A673 (cell line): ENCODE results near the gene SH3BP2. TPM values are rescaled to one million over a fixed set of nuclear protein-coding genes. Genes with fewer than 3 reads are reported as not detected.

ENCODE experiments used
- BruUV-seq: library from RNA; stranded (reverse); fragments of 400-500 nt; replicated peaks from 2 replicates; lab custom pipeline; 2021; lab: Mats Ljungman, UMichigan
- CTCF ChIA-PET: fragments of 300-600 bp; sonication (Branson Sonifier 250); formaldehyde crosslinking; loops from one replicate; lab custom pipeline; 2022; ENCODE audit warnings: antibody characterized with exemption; lab: Charles Lee
- POLR2A ChIA-PET: fragments of 300-600 bp; sonication (Branson Sonifier 250); formaldehyde crosslinking; loops from one replicate; lab custom pipeline; 2022; ENCODE audit warnings: antibody characterized with exemption; ENCODE audit not compliant: low non-redundant PET; lab: Charles Lee
- DNase-seq: peaks from one replicate; pipeline ENCODE4 v3.0.0-alpha.2; 2015; ENCODE audit warnings: low spot score
- H3K27ac ChIP-seq: fragments of 200-600 bp; sonication (generic); 2 replicates; pipeline ENCODE4 v1.5.1; 2016; ENCODE audit warnings: mixed run types, low read depth, mild to moderate bottlenecking, mixed read lengths, antibody characterized with exemption, low read length; ENCODE audit not compliant: poor library complexity, severe bottlenecking
- H3K27me3 ChIP-seq: fragments of 200-600 bp; sonication (generic); replicated peaks from 2 replicates; pipeline ENCODE4 v1.6.1; 2017; ENCODE audit warnings: mixed run types, low read depth, mild to moderate bottlenecking, mixed read lengths, antibody characterized with exemption, low read length; ENCODE audit not compliant: insufficient read depth, poor library complexity
- H3K36me3 ChIP-seq: fragments of 200-600 bp; sonication (generic); 2 replicates; pipeline ENCODE4 v1.6.1; 2016; ENCODE audit warnings: mixed run types, mild to moderate bottlenecking, mixed read lengths, antibody characterized with exemption, low read length; ENCODE audit not compliant: insufficient read depth, poor library complexity, severe bottlenecking
- H3K4me1 ChIP-seq: fragments of 200-600 bp; sonication (generic); 2 replicates; pipeline ENCODE4 v1.6.1; 2017; ENCODE audit warnings: mixed run types, mild to moderate bottlenecking, mixed read lengths, antibody characterized with exemption, low read length; ENCODE audit not compliant: insufficient read depth, poor library complexity, severe bottlenecking
- H3K4me3 ChIP-seq: fragments of 200-600 bp; sonication (generic); 2 replicates; pipeline ENCODE4 v1.5.1; 2016; ENCODE audit warnings: low read depth, mixed run types, mild to moderate bottlenecking, mixed read lengths, low read length; ENCODE audit not compliant: poor library complexity, severe bottlenecking
- H3K9me3 ChIP-seq: fragments of 200-600 bp; sonication (generic); 2 replicates; pipeline ENCODE4 v1.6.1; 2016; ENCODE audit warnings: mixed run types, low read depth, mild to moderate bottlenecking, mixed read lengths, antibody characterized with exemption, low read length; ENCODE audit not compliant: poor library complexity, severe bottlenecking
- EZH2 ChIP-seq: fragments of 200-600 bp; sonication (generic); IDR thresholded peaks from 2 replicates; pipeline ENCODE4 v1.6.1; 2017; ENCODE audit warnings: borderline replicate concordance, low read depth, mild to moderate bottlenecking, mixed read lengths, antibody characterized with exemption, low read length; ENCODE audit not compliant: poor library complexity, severe bottlenecking
- intact Hi-C: fragments of 100-400 bp; cut with micrococcal nuclease; formaldehyde crosslinking; loops from one replicate; pipeline ENCODE4 v1.10.0; 2022; ENCODE audit not compliant: unreplicated experiment
- total RNA-seq: library from RNA; stranded (reverse); gene quantifications from 2 replicates; pipeline ENCODE4 v1.2.3, GENCODE V29; 2021
- TF ChIP-seq, protein P1 (sequence below): fragments of 300-800, 200-600 bp; sonication (generic); conservative IDR thresholded peaks from 2 replicates; pipeline ENCODE4 v1.5.1; 2017; ENCODE audit warnings: low read depth, mild to moderate bottlenecking, antibody characterized with exemption, low read length, moderate library complexity, mixed read lengths

SH3BP2 gene
- total RNA-seq, 1 experiment from 2014 or later: 34.4 TPM

DNA sequence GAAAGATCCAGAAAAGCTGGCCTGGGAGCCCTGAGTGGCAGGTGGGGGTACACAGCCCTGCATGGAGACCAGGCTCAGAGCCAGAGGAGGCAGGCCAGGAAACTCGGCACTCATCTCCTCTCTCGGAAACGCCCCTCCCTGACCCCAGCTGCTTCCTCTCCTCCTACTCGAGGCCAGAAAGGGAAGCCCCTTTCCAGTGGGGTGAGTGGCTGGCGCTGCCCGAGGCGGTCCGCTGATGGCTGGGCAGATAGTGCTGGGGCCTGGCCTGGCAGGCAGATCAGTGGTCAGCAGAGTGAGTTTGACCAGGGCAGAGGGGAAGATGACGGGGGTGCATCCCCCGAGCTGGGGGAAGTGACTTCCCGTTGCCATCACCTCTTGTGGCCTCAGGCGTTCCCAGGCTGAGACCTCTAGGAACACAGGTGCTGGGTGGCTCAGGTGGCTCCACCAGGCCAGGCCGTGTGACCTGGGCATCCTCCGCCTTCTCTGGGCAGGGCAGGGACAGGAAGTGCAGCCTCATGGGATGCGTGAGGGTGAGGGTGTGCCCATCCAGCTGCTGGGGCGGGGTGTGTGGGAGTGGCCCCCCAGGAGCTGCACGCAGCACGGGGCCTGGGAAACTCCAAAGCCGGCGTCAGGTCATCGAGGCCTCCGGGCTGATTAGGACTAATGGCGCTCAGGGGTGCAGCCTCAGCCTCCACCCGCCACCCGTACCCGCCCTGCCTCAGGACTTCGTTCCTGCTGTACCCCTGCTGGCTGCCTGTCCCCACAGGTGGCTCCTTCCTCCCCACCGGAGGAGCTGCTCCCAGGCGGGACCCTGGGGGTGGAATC is 5.7 kb downstream of the SH3BP2 start:
- intact Hi-C loops: no loop called here

DNA sequence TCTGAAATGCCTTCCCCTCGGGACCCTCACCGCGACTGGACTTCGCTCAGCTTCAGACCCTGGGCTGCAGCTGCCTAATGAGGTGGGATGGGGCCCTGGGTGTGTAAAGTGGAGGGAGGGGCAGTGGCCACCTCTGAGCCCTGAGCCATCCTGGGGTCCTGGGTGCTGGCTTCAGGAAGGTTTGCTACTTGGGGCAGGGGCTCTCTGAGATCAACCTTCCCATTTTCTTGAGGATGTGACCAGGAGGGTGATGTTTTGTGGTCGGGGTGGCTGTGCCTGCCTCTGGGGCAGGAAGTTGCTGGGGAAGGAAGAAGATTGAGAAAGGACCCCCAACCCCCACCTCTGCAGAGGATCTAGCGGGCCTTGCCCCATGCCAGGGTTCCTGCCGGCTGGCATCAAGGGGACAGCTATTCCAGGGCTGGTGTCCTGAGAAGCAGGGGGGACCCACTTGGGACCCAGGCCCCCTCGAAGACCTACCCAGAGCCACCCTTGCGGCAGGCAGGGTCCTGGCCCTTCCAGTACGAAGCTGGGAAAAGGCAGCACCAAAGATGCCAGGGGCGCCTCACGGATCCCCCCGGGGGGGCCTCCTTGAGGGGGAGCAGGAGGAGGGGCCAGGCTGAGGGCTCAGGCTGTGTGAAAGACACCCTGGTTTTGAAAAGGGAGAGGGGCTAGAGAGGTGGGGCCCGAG is 6.5 kb downstream of the SH3BP2 start:
- no peak for TF ChIP-seq EZH2
- TF ChIP-seq, protein P1, sequence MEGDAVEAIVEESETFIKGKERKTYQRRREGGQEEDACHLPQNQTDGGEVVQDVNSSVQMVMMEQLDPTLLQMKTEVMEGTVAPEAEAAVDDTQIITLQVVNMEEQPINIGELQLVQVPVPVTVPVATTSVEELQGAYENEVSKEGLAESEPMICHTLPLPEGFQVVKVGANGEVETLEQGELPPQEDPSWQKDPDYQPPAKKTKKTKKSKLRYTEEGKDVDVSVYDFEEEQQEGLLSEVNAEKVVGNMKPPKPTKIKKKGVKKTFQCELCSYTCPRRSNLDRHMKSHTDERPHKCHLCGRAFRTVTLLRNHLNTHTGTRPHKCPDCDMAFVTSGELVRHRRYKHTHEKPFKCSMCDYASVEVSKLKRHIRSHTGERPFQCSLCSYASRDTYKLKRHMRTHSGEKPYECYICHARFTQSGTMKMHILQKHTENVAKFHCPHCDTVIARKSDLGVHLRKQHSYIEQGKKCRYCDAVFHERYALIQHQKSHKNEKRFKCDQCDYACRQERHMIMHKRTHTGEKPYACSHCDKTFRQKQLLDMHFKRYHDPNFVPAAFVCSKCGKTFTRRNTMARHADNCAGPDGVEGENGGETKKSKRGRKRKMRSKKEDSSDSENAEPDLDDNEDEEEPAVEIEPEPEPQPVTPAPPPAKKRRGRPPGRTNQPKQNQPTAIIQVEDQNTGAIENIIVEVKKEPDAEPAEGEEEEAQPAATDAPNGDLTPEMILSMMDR: no peak
- Histone ChIP-seq H3K4me1 (peaks cover 16% of the 10 kb centered on the region), H3K27me3 (no peaks in the 10 kb centered on the region), H3K4me3 (no peak overlapping the region), H3K36me3 (no peaks in the 10 kb centered on the region), H3K9me3 (no peaks in the 10 kb centered on the region), H3K27ac (no peak overlapping the region)
- intact Hi-C loops: no loop called here
- ChIA-PET POLR2A (no interaction called here), CTCF (no interaction called here)
- BruUV-seq: no TSS peak
- DNase-seq: no peak

More for the DNA sequence above, 5.7 kb downstream of the SH3BP2 start:
- no peaks in the 10 kb centered on the region for H3K27me3 ChIP-seq
- no peak overlapping the region for H3K27ac ChIP-seq
- H3K4me3 ChIP-seq: no peak overlapping the region
- H3K4me1 ChIP-seq: peaks cover 23% of the 10 kb centered on the region
- BruUV-seq: no TSS peak
- POLR2A ChIA-PET: no interaction called here
- no peak for DNase-seq
- CTCF ChIA-PET: no interaction called here
- TF ChIP-seq, protein P1: no peak
- no peak for TF ChIP-seq EZH2
- H3K36me3 ChIP-seq: no peaks in the 10 kb centered on the region
- H3K9me3 ChIP-seq: no peaks in the 10 kb centered on the region

DNA sequence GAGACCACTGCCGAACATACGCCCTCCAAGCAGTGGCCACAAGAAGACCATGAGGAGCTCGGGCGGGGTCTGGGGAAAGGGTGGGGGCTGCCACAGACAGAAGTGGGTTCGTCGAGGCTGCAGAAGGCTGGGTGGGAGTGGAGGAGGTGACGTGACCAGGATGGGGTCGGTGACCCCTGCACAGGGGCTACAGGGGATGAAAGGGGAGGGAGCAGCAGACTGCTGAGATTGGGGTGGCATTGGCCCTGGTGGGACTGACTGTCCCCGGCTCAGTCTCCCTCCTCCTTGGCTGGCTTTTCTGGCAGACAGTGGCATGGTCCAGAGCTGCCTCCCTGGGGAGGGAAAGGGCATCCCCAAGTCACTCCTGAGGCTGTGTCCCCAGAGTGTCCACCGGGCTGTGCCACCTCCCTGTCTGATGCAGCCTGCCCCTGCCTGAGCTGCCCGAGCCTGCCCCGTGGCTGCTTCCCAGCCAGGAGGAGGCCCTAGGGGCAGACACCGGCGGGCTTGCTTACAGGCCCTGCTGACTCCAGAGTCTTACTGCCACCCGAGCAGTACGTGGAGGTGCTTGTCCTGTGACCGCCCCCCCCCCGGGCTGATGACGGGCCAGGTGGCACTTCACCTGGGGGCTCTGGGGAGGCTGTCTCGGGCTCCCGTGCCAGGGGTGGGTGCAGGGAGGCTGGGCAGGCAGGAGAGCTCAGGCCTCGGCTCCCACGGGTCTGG is 7.2 kb downstream of the SH3BP2 start:
- H3K4me3 ChIP-seq: no peak overlapping the region
- H3K27me3 ChIP-seq: no peaks in the 10 kb centered on the region
- TF ChIP-seq, protein P1: no peak
- no peak for TF ChIP-seq EZH2
- peaks cover 11% of the 10 kb centered on the region for H3K4me1 ChIP-seq
- H3K9me3 ChIP-seq: no peaks in the 10 kb centered on the region
- no peaks in the 10 kb centered on the region for H3K36me3 ChIP-seq
- no TSS peak for BruUV-seq
- POLR2A ChIA-PET: no interaction called here
- H3K27ac ChIP-seq: no peak overlapping the region
- DNase-seq: no peak
- intact Hi-C loops: no loop called here
- CTCF ChIA-PET: no interaction called here
